T-helper 2 cell (primary cell): ENCODE data around the gene BAHD1.

Source experiments
- DNase-seq, 5 experiments: peaks; one replicate each; pipeline versions ENCODE4 v3.0.0 to v3.0.0-alpha.2; 2012 to 2022
- total RNA-seq, 2 donors: gene quantifications; one replicate each; lab custom pipeline; 2026; lab: John Stamatoyannopoulos, UW

The BAHD1 gene
- 42.6 to 44.9 reads per million in 2 donors for total RNA-seq

- DNase-seq, result peak; percentile 91 to 96 (median 93)
Observed at GRCh38 chr15:40440743-40441564, at the start of gene BAHD1. Gene BAHD1, plus strand, starts transcription at chr15:40440953. Its CDS starts 17,512 bp downstream, at chr15:40458465.

GRCh38 chr15:40392986-40393948 is 47.5 kb upstream of the BAHD1 start:
- no peak for DNase-seq

GRCh38 chr15:40397688-40398412 is 42.9 kb upstream of the BAHD1 start:
- no peak for DNase-seq

- peak in 1 of 5 experiments; percentile 63 for DNase-seq
Observed at GRCh38 chr15:40398413-40398873, 42.3 kb upstream of the BAHD1 start.

- no peak for DNase-seq
Observed at GRCh38 chr15:40399370-40399769, 41.4 kb upstream of the BAHD1 start.

- peak; percentile 59 to 95 (median 86) for DNase-seq
Observed at GRCh38 chr15:40405501-40406381, 35.0 kb upstream of the BAHD1 start, which contains the start of gene IVD. Gene IVD, plus strand, starts transcription at chr15:40405795. Its CDS starts 33 bp downstream, at chr15:40405828.

- peak in 1 of 5 experiments; percentile 55 for DNase-seq
Observed at GRCh38 chr15:40407330-40407990, 33.3 kb upstream of the BAHD1 start.

GRCh38 chr15:40409366-40409765 is 31.4 kb upstream of the BAHD1 start:
- peak in 1 of 5 experiments; percentile 35 for DNase-seq

- DNase-seq, result no peak
Observed at GRCh38 chr15:40410476-40410875, 30.3 kb upstream of the BAHD1 start.

GRCh38 chr15:40412095-40412759 is 28.5 kb upstream of the BAHD1 start:
- no peak for DNase-seq

GRCh38 chr15:40413036-40413435 is 27.7 kb upstream of the BAHD1 start:
- no peak for DNase-seq

GRCh38 chr15:40414816-40415215 is 25.9 kb upstream of the BAHD1 start:
- DNase-seq, result no peak

- no peak for DNase-seq
Observed at GRCh38 chr15:40415226-40415625, 25.5 kb upstream of the BAHD1 start.

GRCh38 chr15:40416056-40416455 is 24.7 kb upstream of the BAHD1 start:
- DNase-seq, result no peak

- DNase-seq, result no peak
Observed at GRCh38 chr15:40418126-40418525, 22.6 kb upstream of the BAHD1 start.

- no peak for DNase-seq
Observed at GRCh38 chr15:40420071-40420713, 20.6 kb upstream of the BAHD1 start.

GRCh38 chr15:40420793-40421192 is 20.0 kb upstream of the BAHD1 start:
- DNase-seq, result no peak

- DNase-seq, result peak; percentile 56 to 74 (median 68)
Observed at GRCh38 chr15:40421246-40422157, 19.3 kb upstream of the BAHD1 start.
